Spleen (tissue), 7 donors: ENCODE measurements around the gene RAET1G.
"Not testable (repeated sequence)": the region's sequence is repeated elsewhere in the genome, so short reads cannot be mapped to it uniquely, and the experiment has no call there.

Source experiments
- CTCF ChIP-seq, 11 experiments: fragments of 200-600 bp in 7 of 11; fragments of 450-650 bp in 4 of 11; sonication (generic) in 4 of 11; IDR thresholded peaks in 8 of 11; conservative IDR thresholded peaks in 3 of 11; 1 replicate in 7 of 11; 2 replicates in 4 of 11; pipeline versions ENCODE4 v1.4.0 to v1.8.0; 2016 to 2021; ENCODE audit warnings: antibody characterized with exemption in 11 of 11, inconsistent platforms in 4 of 11, mild to moderate bottlenecking in 1 of 11
- POLR2A ChIP-seq, 3 donors: fragments of 450-650 bp; IDR thresholded peaks; one replicate each; pipeline ENCODE4 v1.5.1; 2017; ENCODE audit warnings: antibody characterized with exemption in 3 of 3, mild to moderate bottlenecking in 1 of 3
- donor health status: DM: no; HTN: no; CAD: no; lungs with moderate emphysema.
- donor health status: DM: no; HTN: no; CAD: no.
- donor health status: DM: no; HTN: no; CAD: no.

- not testable (repeated sequence) for TF ChIP-seq CTCF (IDR thresholded peaks at IDR 0.05 in 8 of 11, conservative IDR thresholded peaks at IDR 0.05 in 3 of 11); POLR2A (IDR thresholded peaks at IDR 0.05)
Observed at GRCh38 chr6:149954984-149955653, 32.2 kb upstream of the RAET1G start.
